IMR-90 (cell line): ENCODE data around the gene SKP1. TPM values are rescaled to one million over a fixed set of nuclear protein-coding genes. Genes with fewer than 3 reads are reported as not detected.

Source experiments
- ATAC-seq: fragments of 200-7000 bp; cut with Tn5 transposase; 2 replicates; pipeline ENCODE4 v1.9.1; 2020; ENCODE audit warnings: low read depth, mild to moderate bottlenecking, moderate library complexity
- BruUV-seq: library from RNA; stranded (reverse); fragments of 400-500 nt; replicated peaks from 2 replicates; lab custom pipeline; 2021; lab: Mats Ljungman, UMichigan
- CTCF ChIA-PET: fragments of 300-600 bp; formaldehyde crosslinking; extraction: SDS; loops from one replicate; lab custom pipeline; 2021; ENCODE audit warnings: antibody characterized with exemption; lab: Yijun Ruan, JAX
- POLR2A ChIA-PET: fragments of 300-600 bp; sonication (Branson Sonifier 250); formaldehyde crosslinking; loops from one replicate; lab custom pipeline; 2022; ENCODE audit warnings: antibody characterized with exemption; ENCODE audit not compliant: unreplicated experiment; lab: Charles Lee
- DNase-seq: peaks from one replicate; pipeline ENCODE4 v3.0.0; 2013
- H2AFZ ChIP-seq: replicated peaks from 2 replicates; pipeline ENCODE3; 2013; ENCODE audit warnings: low read length, mild to moderate bottlenecking; ENCODE audit not compliant: poor library complexity
- H2AK5ac ChIP-seq: 2 replicates; pipeline ENCODE4 v1.6.1; 2013; ENCODE audit warnings: low read depth, low read length, inconsistent platforms
- H2AK9ac ChIP-seq: replicated peaks from 2 replicates; pipeline ENCODE3; 2013; ENCODE audit warnings: mild to moderate bottlenecking, low read depth, low read length, moderate library complexity; ENCODE audit not compliant: poor library complexity
- H2BK120ac ChIP-seq: 2 replicates; pipeline ENCODE4 v1.6.1; 2013; ENCODE audit warnings: low read depth, low read length, inconsistent platforms
- H2BK15ac ChIP-seq: 3 replicates; pipeline ENCODE4 v1.6.1; 2013; ENCODE audit warnings: low read depth, low read length, inconsistent platforms
- H2BK20ac ChIP-seq: 2 replicates; pipeline ENCODE4 v1.6.1; 2013; ENCODE audit warnings: low read depth, mild to moderate bottlenecking, inconsistent platforms, low read length, moderate library complexity
- H2BK5ac ChIP-seq: 2 replicates; pipeline ENCODE4 v1.6.1; 2013; ENCODE audit warnings: mild to moderate bottlenecking, low read depth, low read length, inconsistent platforms; ENCODE audit not compliant: poor library complexity, severe bottlenecking
- H3K14ac ChIP-seq: replicated peaks from 2 replicates; pipeline ENCODE4 v1.6.1; 2013; ENCODE audit warnings: low read depth, low read length, inconsistent platforms
- H3K18ac ChIP-seq: 2 replicates; pipeline ENCODE4 v1.6.1; 2013; ENCODE audit warnings: low read depth, low read length, control low read depth
- H3K23ac ChIP-seq: 2 replicates; pipeline ENCODE4 v1.6.1; 2013; ENCODE audit warnings: low read depth, low read length, inconsistent platforms
- H3K27ac ChIP-seq: 2 replicates; pipeline ENCODE4 v1.5.1; 2013; ENCODE audit warnings: mild to moderate bottlenecking, control low read depth, low read length; ENCODE audit not compliant: insufficient read depth
- H3K27me3 ChIP-seq: 2 replicates; pipeline ENCODE4 v1.6.1; 2013; ENCODE audit warnings: low read length; ENCODE audit not compliant: control insufficient read depth, insufficient read depth
- H3K36me3 ChIP-seq: 2 replicates; pipeline ENCODE4 v1.6.1; 2013; ENCODE audit warnings: low read length, mixed read lengths; ENCODE audit not compliant: control insufficient read depth, insufficient read depth
- H3K4ac ChIP-seq: 2 replicates; pipeline ENCODE4 v1.6.1; 2013; ENCODE audit warnings: low read depth, low read length, inconsistent platforms
- H3K4me1 ChIP-seq: 2 replicates; pipeline ENCODE4 v1.6.1; 2013; ENCODE audit warnings: low read length, mixed read lengths; ENCODE audit not compliant: control insufficient read depth, insufficient read depth
- H3K4me2 ChIP-seq: 2 replicates; pipeline ENCODE4 v1.6.1; 2013; ENCODE audit warnings: low read depth, mild to moderate bottlenecking, control low read depth, low read length, moderate library complexity
- H3K4me3 ChIP-seq: 2 replicates; pipeline ENCODE4 v1.5.1; 2013; ENCODE audit warnings: low read depth, mild to moderate bottlenecking, control low read depth, low read length, moderate library complexity; ENCODE audit not compliant: insufficient read depth
- H3K56ac ChIP-seq: 2 replicates; pipeline ENCODE4 v1.6.1; 2013; ENCODE audit warnings: low read length, inconsistent platforms; ENCODE audit not compliant: insufficient read depth; ENCODE audit errors: extremely low read depth
- H3K79me1 ChIP-seq, 2 experiments: 2 replicates each; pipeline ENCODE4 v1.6.1; 2013; ENCODE audit warnings: low read length in 2 of 2, inconsistent platforms in 1 of 2, low read depth in 1 of 2
- H3K9ac ChIP-seq: 2 replicates; pipeline ENCODE4 v1.6.1; 2013; ENCODE audit warnings: low read depth, low read length, control low read depth
- H3K9me1 ChIP-seq: 2 replicates; pipeline ENCODE4 v1.6.1; 2013; ENCODE audit warnings: low read length, inconsistent platforms; ENCODE audit not compliant: insufficient read depth
- H3K9me3 ChIP-seq: 2 replicates; pipeline ENCODE4 v1.6.1; 2013; ENCODE audit warnings: low read length; ENCODE audit not compliant: control insufficient read depth, insufficient read depth
- H4K20me1 ChIP-seq: 2 replicates; pipeline ENCODE4 v1.6.1; 2013; ENCODE audit warnings: low read length, inconsistent platforms; ENCODE audit not compliant: insufficient read depth
- H4K5ac ChIP-seq: 2 replicates; pipeline ENCODE4 v1.6.1; 2013; ENCODE audit warnings: mild to moderate bottlenecking, low read depth, low read length, control low read depth
- H4K8ac ChIP-seq, 2 experiments: 2 replicates each; pipeline ENCODE4 v1.6.1; 2013; ENCODE audit warnings: low read depth in 2 of 2, low read length in 2 of 2, control low read depth in 1 of 2, inconsistent platforms in 1 of 2
- H4K91ac ChIP-seq: 2 replicates; pipeline ENCODE4 v1.6.1; 2013; ENCODE audit warnings: low read depth, low read length, inconsistent platforms; ENCODE audit not compliant: insufficient read depth
- CHD1 ChIP-seq: IDR thresholded peaks from 2 replicates; pipeline ENCODE4 v1.6.1; 2012; ENCODE audit warnings: low read depth, low read length, improper control_type of control experiment
- ELK1 ChIP-seq: fragments of 150-350 bp; IDR thresholded peaks from 2 replicates; pipeline ENCODE4 v1.6.1; 2016; ENCODE audit warnings: low read depth, mild to moderate bottlenecking, low read length, moderate library complexity, borderline replicate concordance
- MAFK ChIP-seq: IDR thresholded peaks from 2 replicates; pipeline ENCODE4 v1.6.1; 2012; ENCODE audit warnings: low read depth, low read length, improper control_type of control experiment
- MAZ ChIP-seq: IDR thresholded peaks from 2 replicates; pipeline ENCODE4 v1.6.1; 2012; ENCODE audit warnings: low read depth, mild to moderate bottlenecking, low read length, improper control_type of control experiment, moderate library complexity, borderline replicate concordance
- MXI1 ChIP-seq: IDR thresholded peaks from 2 replicates; pipeline ENCODE4 v1.6.1; 2012; ENCODE audit warnings: low read depth, mild to moderate bottlenecking, low read length, moderate library complexity, borderline replicate concordance
- RAD21 ChIP-seq: IDR thresholded peaks from 2 replicates; pipeline ENCODE4 v1.6.1; 2012; ENCODE audit warnings: low read length, improper control_type of control experiment
- RFX5 ChIP-seq: IDR thresholded peaks from 2 replicates; pipeline ENCODE4 v1.8.0; 2012; ENCODE audit warnings: low read depth, mild to moderate bottlenecking, low read length, moderate library complexity
- SMC3 ChIP-seq: fragments of 150-350 bp; IDR thresholded peaks from 2 replicates; pipeline ENCODE4 v1.6.1; 2016; ENCODE audit warnings: low read depth, mild to moderate bottlenecking, antibody characterized with exemption, low read length, moderate library complexity
- USF2 ChIP-seq: fragments of 150-350 bp; IDR thresholded peaks from 2 replicates; pipeline ENCODE4 v1.6.1; 2017; ENCODE audit warnings: mild to moderate bottlenecking, antibody characterized with exemption, low read length, low read depth
- WGBS, 2 experiments: methylation state at CpG; one replicate each; pipeline versions ENCODE4 v1.1.5 to v1.1.7; 2013; ENCODE audit warnings: missing lambda C conversion rate in 2 of 2; ENCODE audit not compliant: insufficient read length in 1 of 2; ENCODE audit errors: extremely low coverage in 2 of 2; 5-methylcytosine and 5-hydroxymethylcytosine counted together
- dilution Hi-C: fragments of 300-500 bp; cut with HindIII; formaldehyde crosslinking; loops from one replicate; pipeline ENCODE4 v1.14.3; 2018; ENCODE audit warnings: low sequenced_read_pairs; ENCODE audit not compliant: unreplicated experiment
- in situ Hi-C: fragments of 300-500 bp; cut with MboI; formaldehyde crosslinking; loops from 3 replicates; pipeline ENCODE4 v1.14.3; 2019; ENCODE audit warnings: low sequenced_read_pairs, inconsistent platforms, mixed read lengths
- intact Hi-C: fragments of 100-400 bp; cut with micrococcal nuclease; formaldehyde crosslinking; loops from 2 replicates; pipeline ENCODE4 v1.10.0; 2022
- polyA plus RNA-seq, 3 experiments: library from polyadenylated mRNA; depleted of rRNA; stranded (reverse); fragments of >200 nt; gene quantifications; 2 replicates each; pipeline ENCODE4 v1.2.3, GENCODE V29; 2012; ENCODE audit warnings: low replicate concordance in 1 of 3
- total RNA-seq: library from RNA; depleted of rRNA; stranded (reverse); fragments of >200 nt; gene quantifications from 2 replicates; pipeline ENCODE4 v1.2.3, GENCODE V29; 2012

Gene SKP1
- total and polyA plus RNA-seq, 2 of the 4 experiments (the other 2 are of a cell fraction): 206 to 618 TPM

GRCh38 chr5:134151723-134152122 is 25.0 kb downstream of the SKP1 start:
- Histone ChIP-seq H3K79me1 (peaks cover 29 to 75% of the 10 kb centered on the region in 2 experiments), H3K18ac (no peak overlapping the region), H4K5ac (no peak overlapping the region), H4K8ac (no peak overlapping the region), H3K9me3 (no peaks in the 10 kb centered on the region), H3K14ac (no peak overlapping the region), H3K4me2 (no peak overlapping the region), H2BK120ac (no peak overlapping the region), H3K56ac (no peak overlapping the region), H2AK9ac (no peak overlapping the region), H3K4ac (no peak overlapping the region), H2BK15ac (no peak overlapping the region), H3K27me3 (no peaks in the 10 kb centered on the region), H3K9ac (no peak overlapping the region), H2BK20ac (no peak overlapping the region), H3K4me1 (peaks cover 13% of the 10 kb centered on the region), H3K36me3 (peaks cover 33% of the 10 kb centered on the region), H4K20me1 (peaks cover 49% of the 10 kb centered on the region), H3K27ac (no peak overlapping the region), H4K91ac (no peak overlapping the region), H3K23ac (no peak overlapping the region), H2AFZ (no peak overlapping the region), H3K4me3 (no peak overlapping the region), H3K9me1 (peaks cover 27% of the 10 kb centered on the region), H2AK5ac (no peak overlapping the region), H2BK5ac (no peak overlapping the region)
- dilution Hi-C loops (no loop called here), intact Hi-C loops (no loop called here), in situ Hi-C loops (no loop called here)
- WGBS, 2 experiments: no CpG with 5 or more reads among the region's 3 CpGs
- TF ChIP-seq MAZ: no peak
- no peak for TF ChIP-seq RFX5
- TF ChIP-seq RAD21: no peak
- TF ChIP-seq CHD1: no peak
- TF ChIP-seq MAFK: no peak
- no peak for TF ChIP-seq ELK1
- TF ChIP-seq SMC3: no peak
- TF ChIP-seq USF2: no peak
- no peak for TF ChIP-seq MXI1
- ChIA-PET POLR2A (no interaction called here), CTCF (interaction anchor here (1.1 kb wide), 1 partner anchor 112 kb away, joined by 5 read pairs; no protein-coding TSS in a partner anchor)
- no peak for ATAC-seq
- DNase-seq: no peak
- BruUV-seq: no TSS peak
